ENCODE data around the gene AQP6. TPM values are rescaled to one million over a fixed set of nuclear protein-coding genes. Genes with fewer than 3 reads are reported as not detected.

Gene AQP6
- total RNA-seq, 4 donors from 2014 or later = not detected

- Histone ChIP-seq H3K9me3 (no peaks in the 10 kb centered on the region), H3K4me3 (replicated peaks in 1 of 3) (no peak within 1 kb of the TSS), H3K4me1 (peaks cover 0 to 4% of the 10 kb centered on the region in 2 donors), H3K27ac (no peak within 1 kb of the TSS), H3K27me3 (no peaks in the 10 kb centered on the region), H3K36me3 (no peaks in the 10 kb centered on the region)
- intact Hi-C loops (cut with DNase I) = no loop called here
- DNase-seq = no peak
- 87 to 89% methylated on average over 27 to 32 of the region's 32 CpGs for WGBS, 2 donors
- TF ChIP-seq POLR2A (IDR thresholded peaks at IDR 0.05) (no peak), CTCF (IDR thresholded peaks at IDR 0.05) (no peak)
These were observed 22.2 kb upstream of the AQP6 start, which contains the start of gene AQP2 for GRCh38 chr12:49950273-49951251. AQP2 (plus strand) TSS chr12:49950737; CDS start chr12:49950831, 94 bp downstream.

GRCh38 chr12:49951411-49952240 is 21.1 kb upstream of the AQP6 start:
- TF ChIP-seq POLR2A (IDR thresholded peaks at IDR 0.05) = no peak
- TF ChIP-seq CTCF (IDR thresholded peaks at IDR 0.05) = no peak
- intact Hi-C loops (cut with DNase I) = no loop called here
- no peaks in the 10 kb centered on the region for H3K27me3 ChIP-seq

GRCh38 chr12:49952391-49953055 is 20.2 kb upstream of the AQP6 start:
- TF ChIP-seq CTCF (IDR thresholded peaks at IDR 0.05) (no peak), POLR2A (IDR thresholded peaks at IDR 0.05) (no peak)
- DNase-seq = no peak
- 94 to 100% methylated on average over 1 of the region's 1 CpG for WGBS, 2 donors
- no peaks in the 10 kb centered on the region for H3K9me3 ChIP-seq
- no peaks in the 10 kb centered on the region for H3K36me3 ChIP-seq
- no peaks in the 10 kb centered on the region for H3K27me3 ChIP-seq
- H3K27ac ChIP-seq = no peak overlapping the region
- H3K4me3 ChIP-seq (replicated peaks in 1 of 3) = no peak overlapping the region
- H3K4me1 ChIP-seq = peaks cover 0 to 14% of the 10 kb centered on the region in 2 donors
- intact Hi-C loops (cut with DNase I) = no loop called here

More at GRCh38 chr12:49951411-49952240, 21.1 kb upstream of the AQP6 start:
- no peak overlapping the region for H3K4me3 ChIP-seq (replicated peaks in 1 of 3)
- 83 to 89% methylated on average over 11 to 12 of the region's 14 CpGs for WGBS, 2 donors
- DNase-seq = no peak
- no peaks in the 10 kb centered on the region for H3K36me3 ChIP-seq
- H3K9me3 ChIP-seq = no peaks in the 10 kb centered on the region
- H3K4me1 ChIP-seq = peaks cover 0 to 12% of the 10 kb centered on the region in 2 donors
- H3K27ac ChIP-seq = no peak overlapping the region

GRCh38 chr12:49953151-49953550 is 19.6 kb upstream of the AQP6 start:
- no peak for DNase-seq
- H3K27me3 ChIP-seq = no peaks in the 10 kb centered on the region
- no peak overlapping the region for H3K4me3 ChIP-seq (replicated peaks in 1 of 3)
- intact Hi-C loops (cut with DNase I) = no loop called here
- peaks cover 0 to 14% of the 10 kb centered on the region in 2 donors for H3K4me1 ChIP-seq
- WGBS, 2 donors = 81 to 98% methylated on average over 4 of the region's 4 CpGs
- no peaks in the 10 kb centered on the region for H3K9me3 ChIP-seq
- TF ChIP-seq POLR2A (IDR thresholded peaks at IDR 0.05) (no peak), CTCF (IDR thresholded peaks at IDR 0.05) (no peak)
- H3K36me3 ChIP-seq = no peaks in the 10 kb centered on the region
- H3K27ac ChIP-seq = no peak overlapping the region
